ENCODE measurements around the gene NDUFA13.

DNA sequence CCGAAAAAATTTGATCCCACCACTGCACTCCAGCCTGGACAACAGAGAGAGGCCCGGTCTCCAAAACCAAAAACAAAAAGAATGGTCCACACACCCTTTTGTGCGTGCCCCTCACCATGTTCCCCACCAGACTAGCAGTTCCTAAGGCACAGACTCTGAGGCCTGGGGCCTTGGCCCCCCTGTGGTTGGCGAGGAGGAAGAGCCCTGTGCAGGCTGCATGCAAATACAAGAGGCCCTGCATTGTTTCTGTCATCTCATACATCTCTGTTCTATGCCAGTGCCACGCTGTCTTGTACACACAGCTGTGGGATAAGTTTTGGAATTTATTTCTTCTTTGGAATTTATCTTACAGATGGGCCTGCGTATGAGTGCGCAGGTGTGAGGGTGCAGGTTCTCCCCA lies 8.0 kb downstream of the NDUFA13 start:
- TF ChIP-seq ZNF274 (IDR thresholded peaks at IDR 0.05; ENCODE audit: low read depth, low read length) (no peak), SUZ12 (IDR thresholded peaks at IDR 0.05; ENCODE audit: extremely low read depth, insufficient read depth, insufficient read length) (no peak)

All from NT2/D1 (cell line).